GM12891 (cell line): ENCODE results near the gene CTSH.

Experiments used
- PAX5 ChIP-seq: IDR thresholded peaks from 2 replicates; pipeline ENCODE4 v1.6.1; 2011; ENCODE audit warnings: low read length, moderate library complexity, mild to moderate bottlenecking; ENCODE audit not compliant: insufficient read depth, severe bottlenecking
- POLR2A ChIP-seq: IDR thresholded peaks from 2 replicates; pipeline ENCODE4 v1.6.1; 2011; ENCODE audit warnings: low read depth, low read length, control low read depth
- POLR2AphosphoS5 ChIP-seq: IDR thresholded peaks from 2 replicates; pipeline ENCODE4 v1.6.1; 2011; ENCODE audit warnings: low read depth, low read length, control low read depth
- POU2F2 ChIP-seq: IDR thresholded peaks from 2 replicates; pipeline ENCODE4 v1.6.1; 2011; ENCODE audit warnings: low read depth, mild to moderate bottlenecking, control low read depth, low read length, moderate library complexity
- SPI1 ChIP-seq: IDR thresholded peaks from 2 replicates; pipeline ENCODE4 v1.6.1; 2011; ENCODE audit warnings: low read depth, low read length, control low read depth
- TAF1 ChIP-seq: IDR thresholded peaks from 2 replicates; pipeline ENCODE4 v1.6.1; 2011; ENCODE audit warnings: low read depth, low read length, control low read depth

DNA sequence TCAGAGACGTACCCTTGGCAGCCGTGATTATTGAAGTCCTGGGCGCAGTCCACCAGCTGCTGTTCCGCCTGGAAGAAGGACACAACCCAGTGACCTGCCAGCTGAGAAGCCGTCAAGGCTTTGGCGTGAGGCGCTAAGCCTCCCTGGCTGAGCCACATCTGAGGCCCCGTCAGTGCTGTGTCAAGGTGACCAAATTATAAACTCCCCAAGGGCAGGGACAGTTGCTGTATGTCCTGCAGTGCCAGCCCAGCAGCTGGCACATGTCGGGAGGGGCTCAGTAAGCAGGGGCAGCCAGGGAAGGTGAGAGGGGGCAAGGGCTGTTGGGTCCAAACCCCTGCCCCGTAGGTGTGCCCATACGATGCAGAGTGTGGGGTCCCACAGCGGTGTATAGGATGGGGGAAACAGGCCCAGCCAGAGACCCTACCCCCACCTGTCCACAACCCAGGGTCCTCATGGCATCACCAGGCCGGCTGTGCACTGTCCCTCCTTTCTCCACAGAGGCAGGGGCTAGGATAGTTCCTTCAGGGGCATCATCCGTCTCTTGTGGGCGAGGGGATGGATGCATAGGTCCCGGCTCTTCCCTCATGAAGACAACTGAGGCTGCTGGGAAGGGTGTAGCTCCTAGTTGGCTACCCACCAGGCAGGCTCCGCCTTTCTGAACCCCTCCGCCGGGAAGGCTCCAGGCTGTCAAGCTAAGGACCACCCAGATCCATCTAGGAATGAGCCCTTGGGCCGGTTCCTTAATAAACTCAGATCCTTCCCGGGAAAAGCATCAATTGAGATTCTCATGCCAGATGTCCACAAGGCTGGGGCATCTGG is 13.2 kb downstream of the CTSH start:
- no peak for TF ChIP-seq POLR2AphosphoS5
- TF ChIP-seq POLR2A, result no peak
- no peak for TF ChIP-seq TAF1
- TF ChIP-seq SPI1, result no peak
- no peak for TF ChIP-seq POU2F2
- TF ChIP-seq PAX5, result no peak
